HepG2 (cell line): ENCODE results near the gene CNNM4. TPM values are rescaled to one million over a fixed set of nuclear protein-coding genes. Genes with fewer than 3 reads are reported as not detected.

Source experiments
- ATAC-seq: fragments of 200-7000 bp; cut with Tn5 transposase; 3 replicates; pipeline ENCODE4 v1.9.1; 2020; ENCODE audit warnings: mild to moderate bottlenecking, moderate library complexity
- BruUV-seq: library from RNA; stranded (reverse); fragments of 400-500 nt; replicated peaks from 2 replicates; lab custom pipeline; 2021; lab: Mats Ljungman, UMichigan
- CTCF ChIA-PET: fragments of 300-600 bp; formaldehyde crosslinking; extraction: SDS; loops from one replicate; lab custom pipeline; 2021; ENCODE audit warnings: low total read pairs, inconsistent platforms, low intra/inter-chr PET ratio; lab: Yijun Ruan, JAX
- POLR2A ChIA-PET: fragments of 350-600 bp; sonication (Branson Sonifier 250); formaldehyde crosslinking; loops from one replicate; lab custom pipeline; 2020; ENCODE audit warnings: antibody characterized with exemption, inconsistent platforms; lab: Yijun Ruan, JAX
- DNase-seq: peaks from one replicate; pipeline ENCODE4 v3.0.0-alpha.2; 2015; ENCODE audit warnings: low spot score
- FAIRE-seq: peaks from 3 replicates; lab custom pipeline; 2011; peaks lifted over from hg19 to GRCh38; lab: Jason Lieb, UNC
- H2AFZ ChIP-seq: one replicate; pipeline ENCODE4 v1.6.1; 2011; ENCODE audit warnings: low read length, inconsistent platforms
- H3K27ac ChIP-seq: fragments of 300-600 bp; 3 replicates; pipeline ENCODE4 v1.8.0; 2011; ENCODE audit warnings: mixed run types, mild to moderate bottlenecking, mixed read lengths, low read length, inconsistent platforms; ENCODE audit not compliant: insufficient read depth; ENCODE audit errors: extremely low read length
- H3K27me3 ChIP-seq, 2 experiments: fragments of 200-600 bp in 1 of 2; 2 replicates in 1 of 2; 3 replicates in 1 of 2; pipeline versions ENCODE4 v1.6.0 to v1.8.0; 2011; ENCODE audit warnings: low read length in 2 of 2, mild to moderate bottlenecking in 2 of 2, moderate library complexity in 2 of 2, inconsistent platforms in 1 of 2; ENCODE audit not compliant: insufficient read depth in 2 of 2, control insufficient read depth in 1 of 2
- H3K36me3 ChIP-seq, 2 experiments: fragments of 200-600 bp in 1 of 2; replicated peaks in 1 of 2; 2 replicates in 1 of 2; 3 replicates in 1 of 2; pipeline versions ENCODE4 v1.5.1 to v1.8.0; 2011; ENCODE audit warnings: low read length in 2 of 2, inconsistent platforms in 1 of 2; ENCODE audit not compliant: insufficient read depth in 2 of 2, control insufficient read depth in 1 of 2
- H3K4me1 ChIP-seq: 2 replicates; pipeline ENCODE4 v1.5.1; 2012; ENCODE audit warnings: low read length, inconsistent platforms; ENCODE audit not compliant: insufficient read depth
- H3K4me2 ChIP-seq: 2 replicates; pipeline ENCODE4 v1.6.0; 2011; ENCODE audit warnings: low read depth, low read length, inconsistent platforms
- H3K4me3 ChIP-seq, 3 experiments: fragments of 200-600 bp in 1 of 3; sonication (generic), shearing (Covaris generic) in 1 of 3; replicated peaks in 1 of 3; 2 replicates each; pipeline ENCODE4 v1.5.1; 2011 to 2016; ENCODE audit warnings: low read length in 3 of 3, inconsistent platforms in 2 of 3, low read depth in 2 of 3, mild to moderate bottlenecking in 2 of 3, control low read depth in 1 of 3, mixed read lengths in 1 of 3; ENCODE audit not compliant: insufficient read depth in 1 of 3
- H3K79me2 ChIP-seq: one replicate; pipeline ENCODE4 v1.6.1; 2011; ENCODE audit warnings: low read length, inconsistent platforms; ENCODE audit not compliant: insufficient read depth
- H3K9ac ChIP-seq: 2 replicates; pipeline ENCODE4 v1.6.0; 2011; ENCODE audit warnings: mild to moderate bottlenecking, low read depth, low read length, inconsistent platforms; ENCODE audit not compliant: insufficient read depth
- H3K9me3 ChIP-seq: 2 replicates; pipeline ENCODE4 v1.5.1; 2012; ENCODE audit warnings: mild to moderate bottlenecking, low read length
- H4K20me1 ChIP-seq: 2 replicates; pipeline ENCODE4 v1.6.0; 2011; ENCODE audit warnings: inconsistent platforms, mild to moderate bottlenecking, low read length, moderate library complexity; ENCODE audit not compliant: insufficient read depth
- FOXO4 ChIP-seq: sonication (generic); formaldehyde crosslinking; conservative IDR thresholded peaks from 2 replicates; pipeline ENCODE4 v1.8.1; 2023; ENCODE audit warnings: missing genetic modification reagents
- POLR2A ChIP-seq, 2 experiments: IDR thresholded peaks; 2 replicates each; pipeline ENCODE4 v1.6.1; 2011; ENCODE audit warnings: low read depth in 2 of 2, low read length in 2 of 2, mild to moderate bottlenecking in 1 of 2, moderate library complexity in 1 of 2; ENCODE audit not compliant: insufficient read depth in 1 of 2
- SYNCRIP ChIP-seq: fragments of 200-400 bp; formaldehyde crosslinking; IDR thresholded peaks from 2 replicates; pipeline ENCODE4 v1.6.1; 2018; ENCODE audit warnings: mild to moderate bottlenecking, low read depth, low read length; ENCODE audit not compliant: insufficient read depth
- TAF15 ChIP-seq: fragments of 200-400 bp; formaldehyde crosslinking; IDR thresholded peaks from one replicate; pipeline ENCODE4 v1.6.1; 2018; ENCODE audit warnings: mild to moderate bottlenecking, low read depth, low read length; ENCODE audit not compliant: poor library complexity, severe bottlenecking
- ZNF180 ChIP-seq: sonication (generic); formaldehyde crosslinking; IDR thresholded peaks from 2 replicates; pipeline ENCODE4 v1.4.0; 2020; ENCODE audit warnings: low read depth, missing genetic modification reagents, borderline replicate concordance
- ZNF850 ChIP-seq: sonication (generic); formaldehyde crosslinking; conservative IDR thresholded peaks from 2 replicates; pipeline ENCODE4 v1.9.0; 2021; ENCODE audit warnings: mild to moderate bottlenecking, missing genetic modification reagents
- WGBS: methylation state at CpG from one replicate; pipeline ENCODE4 v1.1.6; 2017; ENCODE audit warnings: low lambda C conversion rate; 5-methylcytosine and 5-hydroxymethylcytosine counted together
- in situ Hi-C: cut with HindIII; loops from 2 replicates; pipeline ENCODE4 v1.10.0; 2017; ENCODE audit warnings: low pct_unique_long_range_greater_than_20kb; ENCODE audit not compliant: extremely low pct_ligation_motif_present
- intact Hi-C: fragments of 100-400 bp; cut with micrococcal nuclease; formaldehyde crosslinking; loops from one replicate; pipeline ENCODE4 v1.10.0; 2022; ENCODE audit not compliant: unreplicated experiment
- polyA plus RNA-seq, 8 experiments: library from polyadenylated mRNA; depleted of rRNA in 3 of 8; stranded (reverse) in 7 of 8; unstranded in 1 of 8; fragments of >200 nt; fragmentation: Illumina TruSeq in 4 of 8; extraction: Trizol in 4 of 8; gene quantifications; 2 replicates each; pipeline versions ENCODE4 v1.2.1 to v1.2.3, GENCODE V29; 2011 to 2016; ENCODE audit warnings: low read depth in 4 of 8, missing spikeins in 1 of 8, mixed read lengths in 1 of 8; ENCODE audit not compliant: insufficient read depth in 1 of 8
- total RNA-seq, 5 experiments: library from RNA; depleted of rRNA; stranded (reverse); fragments of >200 nt; fragmentation: Illumina TruSeq; extraction: Trizol; gene quantifications; 2 replicates each; pipeline ENCODE4 v1.2.3, GENCODE V29; 2016; ENCODE audit warnings: low read depth in 1 of 5
- TF ChIP-seq, protein P1 (sequence below), 2 experiments: IDR thresholded peaks; 2 replicates each; pipeline ENCODE4 v1.6.1; 2011 to 2012; ENCODE audit warnings: low read length in 2 of 2, borderline replicate concordance in 1 of 2, low read depth in 1 of 2, mild to moderate bottlenecking in 1 of 2, moderate library complexity in 1 of 2

Gene CNNM4
- total and polyA plus RNA-seq, 2 of the 13 experiments (the other 11 are each of a cell fraction or from before 2014, with no cell fraction given): 5.9 to 8.4 TPM

DNA sequence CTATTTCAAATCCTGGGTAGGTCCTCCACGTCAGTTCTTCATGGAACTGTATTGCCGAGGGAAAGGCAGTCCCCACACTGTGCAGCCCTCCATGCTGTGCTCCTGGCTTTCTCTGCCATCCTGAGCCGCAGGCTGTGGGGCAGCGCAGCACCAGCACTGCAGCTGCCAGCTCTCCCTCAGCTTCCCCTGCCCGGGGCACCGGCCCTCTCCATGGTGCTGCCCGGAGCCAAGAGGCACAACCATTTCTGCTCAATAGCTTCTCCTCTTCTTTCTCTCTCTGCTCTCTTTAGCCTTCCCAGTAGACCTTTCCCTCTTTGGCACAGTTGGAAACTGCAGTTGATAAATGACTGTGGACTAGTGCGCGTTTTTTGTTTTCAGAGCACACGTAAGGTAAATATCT, 71.0 kb downstream of the CNNM4 start:
- no peaks in the 10 kb centered on the region for H3K9me3 ChIP-seq
- H4K20me1 ChIP-seq: peaks cover 8% of the 10 kb centered on the region; the same call in 1 of the 2 replicates
- H2AFZ ChIP-seq: no peak overlapping the region
- no peak for FAIRE-seq
- WGBS: 98% methylated on average over 10 of the region's 10 CpGs
- ATAC-seq: 0 out of 3 replicates have a peak, but pooled peaks have one; percentile 6
- ChIA-PET CTCF (no interaction called here), POLR2A (interaction anchor here (0.7 kb wide), 1 partner anchor 12 kb away, joined by 3 read pairs; no protein-coding TSS in a partner anchor)
- H3K4me1 ChIP-seq: no peaks in the 10 kb centered on the region
- intact Hi-C loops: no loop called here
- H3K4me2 ChIP-seq: no peak overlapping the region
- no peak overlapping the region for H3K9ac ChIP-seq
- H3K27ac ChIP-seq: no peak overlapping the region
- in situ Hi-C loops: no loop called here
- peaks cover 59 to 75% of the 10 kb centered on the region in 2 experiments for H3K36me3 ChIP-seq
- H3K4me3 ChIP-seq: no peak overlapping the region
- BruUV-seq: no TSS peak
- no peaks in the 10 kb centered on the region for H3K79me2 ChIP-seq
- TF ChIP-seq SYNCRIP: no peak
- TF ChIP-seq, protein P1, sequence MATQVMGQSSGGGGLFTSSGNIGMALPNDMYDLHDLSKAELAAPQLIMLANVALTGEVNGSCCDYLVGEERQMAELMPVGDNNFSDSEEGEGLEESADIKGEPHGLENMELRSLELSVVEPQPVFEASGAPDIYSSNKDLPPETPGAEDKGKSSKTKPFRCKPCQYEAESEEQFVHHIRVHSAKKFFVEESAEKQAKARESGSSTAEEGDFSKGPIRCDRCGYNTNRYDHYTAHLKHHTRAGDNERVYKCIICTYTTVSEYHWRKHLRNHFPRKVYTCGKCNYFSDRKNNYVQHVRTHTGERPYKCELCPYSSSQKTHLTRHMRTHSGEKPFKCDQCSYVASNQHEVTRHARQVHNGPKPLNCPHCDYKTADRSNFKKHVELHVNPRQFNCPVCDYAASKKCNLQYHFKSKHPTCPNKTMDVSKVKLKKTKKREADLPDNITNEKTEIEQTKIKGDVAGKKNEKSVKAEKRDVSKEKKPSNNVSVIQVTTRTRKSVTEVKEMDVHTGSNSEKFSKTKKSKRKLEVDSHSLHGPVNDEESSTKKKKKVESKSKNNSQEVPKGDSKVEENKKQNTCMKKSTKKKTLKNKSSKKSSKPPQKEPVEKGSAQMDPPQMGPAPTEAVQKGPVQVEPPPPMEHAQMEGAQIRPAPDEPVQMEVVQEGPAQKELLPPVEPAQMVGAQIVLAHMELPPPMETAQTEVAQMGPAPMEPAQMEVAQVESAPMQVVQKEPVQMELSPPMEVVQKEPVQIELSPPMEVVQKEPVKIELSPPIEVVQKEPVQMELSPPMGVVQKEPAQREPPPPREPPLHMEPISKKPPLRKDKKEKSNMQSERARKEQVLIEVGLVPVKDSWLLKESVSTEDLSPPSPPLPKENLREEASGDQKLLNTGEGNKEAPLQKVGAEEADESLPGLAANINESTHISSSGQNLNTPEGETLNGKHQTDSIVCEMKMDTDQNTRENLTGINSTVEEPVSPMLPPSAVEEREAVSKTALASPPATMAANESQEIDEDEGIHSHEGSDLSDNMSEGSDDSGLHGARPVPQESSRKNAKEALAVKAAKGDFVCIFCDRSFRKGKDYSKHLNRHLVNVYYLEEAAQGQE (IDR thresholded peaks at IDR 0.05; ENCODE audit: borderline replicate concordance in 1 of 2, low read depth in 1 of 2, low read length in 2 of 2): peak; percentile 34 to 85
- no peaks in the 10 kb centered on the region for H3K27me3 ChIP-seq
- DNase-seq: no peak

- CTCF ChIA-PET: no interaction called here
- H3K4me3 ChIP-seq: no peak overlapping the region
- TF ChIP-seq POLR2A (IDR thresholded peaks at IDR 0.05; ENCODE audit: insufficient read depth in 1 of 2, low read depth in 2 of 2, low read length in 2 of 2) (0 out of 4 replicates have a peak, but pooled peaks of 1 of the 2 experiments have one; percentile 20), ZNF850 (no peak), TAF15 (no peak), FOXO4 (0 out of 2 replicates have a peak, but pooled peaks have one; percentile 49), ZNF180 (CRISPR knock-in tag) (no peak)
- TF ChIP-seq, protein P1 (IDR thresholded peaks at IDR 0.05; ENCODE audit: borderline replicate concordance in 1 of 2, low read depth in 1 of 2, low read length in 2 of 2): no peak
Observed at GRCh38 chr2:96832408-96832753, 71.7 kb downstream of the CNNM4 start.

More at GRCh38 chr2:96832408-96832753, 71.7 kb downstream of the CNNM4 start:
- WGBS: 95% methylated on average over 11 of the region's 11 CpGs
- DNase-seq (no peak), ATAC-seq (peak; percentile 6; the same call in 1 of the 3 replicates), FAIRE-seq (no peak)
- Histone ChIP-seq H2AFZ (no peak overlapping the region), H3K79me2 (no peaks in the 10 kb centered on the region), H3K27me3 (no peaks in the 10 kb centered on the region), H3K9ac (no peak overlapping the region), H4K20me1 (peaks cover 8% of the 10 kb centered on the region; the same call in 1 of the 2 replicates), H3K9me3 (no peaks in the 10 kb centered on the region), H3K4me1 (no peaks in the 10 kb centered on the region), H3K36me3 (peaks cover 56 to 70% of the 10 kb centered on the region in 2 experiments), H3K4me2 (no peak overlapping the region), H3K27ac (no peak overlapping the region)
- POLR2A ChIA-PET: interaction anchor here (0.7 to 1.1 kb wide), 2 partner anchors 8 to 13 kb away, joined by 3 read pairs; no protein-coding TSS in a partner anchor
- no TSS peak for BruUV-seq
- in situ Hi-C loops (no loop called here), intact Hi-C loops (no loop called here)
